Frontal cortex (tissue), 4 donors: ENCODE data around the gene AURKB. TPM values are rescaled to one million over a fixed set of nuclear protein-coding genes. Genes with fewer than 3 reads are reported as not detected.

ENCODE experiments used
- DNase-seq, 2 donors: peaks; one replicate each; pipeline ENCODE4 v3.0.0; 2012; ENCODE audit warnings: low spot score in 2 of 2
- FAIRE-seq: peaks from 2 replicates; lab custom pipeline; 2012; peaks lifted over from hg19 to GRCh38; lab: Jason Lieb, UNC
- total RNA-seq: library from RNA; depleted of rRNA; stranded (reverse); fragments of >200 nt; gene quantifications from one replicate; pipeline ENCODE4 v1.2.3, GENCODE V29; 2014
- donor health status: control.
- donor health status: control.
- donor health status: control.

Gene AURKB
- total RNA-seq, 1 donor from 2014 or later, result 3.7 TPM

GRCh38 chr17:8163978-8164814, 46.2 kb downstream of the AURKB start:
- peak in 1 of 2 donors; percentile 69 for DNase-seq

GRCh38 chr17:8162997-8163977, 47.1 kb downstream of the AURKB start:
- FAIRE-seq, result no peak
- DNase-seq, result peak in 1 of 2 donors; percentile 55

More at GRCh38 chr17:8163978-8164814, 46.2 kb downstream of the AURKB start:
- no peak for FAIRE-seq

- DNase-seq (peak; percentile 82 to 90), FAIRE-seq (no peak)
Observed at GRCh38 chr17:8162233-8162996, 48.0 kb downstream of the AURKB start, which contains the start of gene VAMP2. Gene VAMP2 (minus strand): TSS chr17:8162948. CDS start chr17:8162879, 69 bp downstream.

GRCh38 chr17:8161289-8162232, 48.8 kb downstream of the AURKB start:
- no peak for FAIRE-seq
- no peak for DNase-seq

- DNase-seq, result no peak
- no peak for FAIRE-seq
Observed at GRCh38 chr17:8160741-8161221, 49.6 kb downstream of the AURKB start.

- no peak for DNase-seq
- FAIRE-seq, result no peak
Observed at GRCh38 chr17:8160224-8160577, 50.2 kb downstream of the AURKB start.

- FAIRE-seq (no peak), DNase-seq (no peak)
Observed at GRCh38 chr17:8159459-8160223, 50.7 kb downstream of the AURKB start.

- no peak for FAIRE-seq
Observed at GRCh38 chr17:8159032-8159400, 51.4 kb downstream of the AURKB start.

GRCh38 chr17:8158267-8159031, 51.9 kb downstream of the AURKB start:
- no peak for FAIRE-seq
- peak; percentile 79 to 81 for DNase-seq

More at GRCh38 chr17:8159032-8159400, 51.4 kb downstream of the AURKB start:
- DNase-seq, result no peak

GRCh38 chr17:8156246-8156992, 54.0 kb downstream of the AURKB start:
- FAIRE-seq, result peak; percentile 97
- peak; percentile 93 to 95 for DNase-seq

- DNase-seq (no peak), FAIRE-seq (no peak)
Observed at GRCh38 chr17:8155996-8156245, 54.5 kb downstream of the AURKB start.

- FAIRE-seq, result no peak
- DNase-seq, result no peak
Observed at GRCh38 chr17:8155231-8155995, 55.0 kb downstream of the AURKB start.
